SK-N-SH treated with all-trans-retinoic acid at 6 μM for 48 hours (cell line): Measurements from ENCODE around the gene C16orf96.

Experiments
- ATAC-seq: fragments of 200-7000 bp; cut with Tn5 transposase; 3 replicates; pipeline ENCODE4 v1.9.1; 2020; ENCODE audit warnings: mild to moderate bottlenecking, moderate library complexity
- ARNTL ChIP-seq: fragments of 450-650 bp; formaldehyde crosslinking; IDR thresholded peaks from 2 replicates; pipeline ENCODE4 v1.5.0; 2020; ENCODE audit warnings: low read depth, mild to moderate bottlenecking, moderate library complexity, borderline replicate concordance
- BACH2 ChIP-seq: fragments of 250-450 bp; sonication (Bioruptor Pico); IDR thresholded peaks from 2 replicates; pipeline ENCODE4 v1.9.0; 2021; ENCODE audit warnings: mild to moderate bottlenecking, borderline replicate concordance
- CREB5 ChIP-seq: fragments of 250-450 bp; sonication (Bioruptor Pico); IDR thresholded peaks from 2 replicates; pipeline ENCODE4 v1.5.1; 2020; ENCODE audit warnings: low read depth, mild to moderate bottlenecking, moderate library complexity
- CSDC2 ChIP-seq: fragments of 250-450 bp; sonication (Bioruptor Pico); IDR thresholded peaks from 2 replicates; pipeline ENCODE4 v1.5.0; 2020; ENCODE audit warnings: mild to moderate bottlenecking, moderate library complexity
- CSRNP3 ChIP-seq: fragments of 250-450 bp; sonication (Bioruptor Pico); IDR thresholded peaks from 2 replicates; pipeline ENCODE4 v1.5.1; 2021; ENCODE audit warnings: mild to moderate bottlenecking, moderate library complexity
- ESRRG ChIP-seq: fragments of 250-450 bp; sonication (Bioruptor Pico); IDR thresholded peaks from 2 replicates; pipeline ENCODE4 v1.6.1; 2021; ENCODE audit warnings: mild to moderate bottlenecking
- GLIS3 ChIP-seq: fragments of 250-450 bp; sonication (Bioruptor Pico); IDR thresholded peaks from 2 replicates; pipeline ENCODE4 v1.5.0; 2020; ENCODE audit warnings: mild to moderate bottlenecking, moderate library complexity
- ISL1 ChIP-seq: fragments of 250-450 bp; sonication (Bioruptor Pico); IDR thresholded peaks from 2 replicates; pipeline ENCODE4 v2.1.2; 2022; ENCODE audit warnings: mild to moderate bottlenecking, moderate library complexity
- OSR1 ChIP-seq: fragments of 250-450 bp; sonication (Bioruptor Pico); IDR thresholded peaks from 2 replicates; pipeline ENCODE4 v1.8.0; 2022; ENCODE audit warnings: moderate library complexity, mild to moderate bottlenecking, inconsistent platforms
- PATZ1 ChIP-seq: fragments of 250-450 bp; sonication (Bioruptor Pico); IDR thresholded peaks from 2 replicates; pipeline ENCODE4 v1.8.0; 2020; ENCODE audit warnings: mild to moderate bottlenecking, moderate library complexity, borderline replicate concordance
- POU6F1 ChIP-seq: fragments of 250-450 bp; sonication (Bioruptor Pico); IDR thresholded peaks from 2 replicates; pipeline ENCODE4 v1.8.0; 2021; ENCODE audit warnings: low read depth, mild to moderate bottlenecking, moderate library complexity, borderline replicate concordance
- RARB ChIP-seq: fragments of 250-450 bp; sonication (Bioruptor Pico); IDR thresholded peaks from 2 replicates; pipeline ENCODE4 v1.8.0; 2021; ENCODE audit warnings: mild to moderate bottlenecking, moderate library complexity
- SNAI2 ChIP-seq: fragments of 250-450 bp; sonication (Bioruptor Pico); IDR thresholded peaks from 2 replicates; pipeline ENCODE4 v1.5.0; 2020; ENCODE audit warnings: mild to moderate bottlenecking, moderate library complexity
- TCF4 ChIP-seq: fragments of 250-450 bp; sonication (Bioruptor Pico); IDR thresholded peaks from 2 replicates; pipeline ENCODE4 v1.8.0; 2021; ENCODE audit warnings: mild to moderate bottlenecking, moderate library complexity, borderline replicate concordance
- TOX ChIP-seq: fragments of 250-450 bp; sonication (Bioruptor Pico); IDR thresholded peaks from 2 replicates; pipeline ENCODE4 v1.8.0; 2021; ENCODE audit warnings: mild to moderate bottlenecking, moderate library complexity, borderline replicate concordance
- TSHZ2 ChIP-seq: fragments of 250-450 bp; sonication (Bioruptor Pico); IDR thresholded peaks from 2 replicates; pipeline ENCODE4 v1.5.0; 2020; ENCODE audit warnings: mild to moderate bottlenecking, moderate library complexity
- ZC3H10 ChIP-seq: fragments of 250-450 bp; sonication (Bioruptor Pico); IDR thresholded peaks from 2 replicates; pipeline ENCODE4 v1.5.1; 2021; ENCODE audit warnings: mild to moderate bottlenecking, moderate library complexity
- ZFP3 ChIP-seq: fragments of 250-450 bp; sonication (Bioruptor Pico); IDR thresholded peaks from 2 replicates; pipeline ENCODE4 v1.5.0; 2020; ENCODE audit warnings: mild to moderate bottlenecking, moderate library complexity
- ZFP30 ChIP-seq: fragments of 450-650 bp; formaldehyde crosslinking; IDR thresholded peaks from 2 replicates; pipeline ENCODE4 v1.5.0; 2022; ENCODE audit warnings: mild to moderate bottlenecking, moderate library complexity
- ZNF565 ChIP-seq: fragments of 450-650 bp; formaldehyde crosslinking; conservative IDR thresholded peaks from 2 replicates; pipeline ENCODE4 v1.5.0; 2020; ENCODE audit warnings: low read depth, mild to moderate bottlenecking, moderate library complexity
- ZNF70 ChIP-seq: fragments of 450-650 bp; formaldehyde crosslinking; IDR thresholded peaks from 2 replicates; pipeline ENCODE4 v1.5.0; 2020; ENCODE audit warnings: mild to moderate bottlenecking, moderate library complexity
- ZNF8 ChIP-seq: fragments of 450-650 bp; formaldehyde crosslinking; IDR thresholded peaks from 2 replicates; pipeline ENCODE4 v1.5.0; 2020; ENCODE audit warnings: mild to moderate bottlenecking, moderate library complexity

Gene C16orf96

GRCh38 chr16:4511441-4512082 lies 44.6 kb upstream of the C16orf96 start:
- ATAC-seq = peak; percentile 78
- no peak for TF ChIP-seq ARNTL (CRISPR knock-in tag)
- TF ChIP-seq ZFP3 (CRISPR knock-in tag) = no peak
- no peak for TF ChIP-seq ZC3H10 (CRISPR knock-in tag)
- no peak for TF ChIP-seq ISL1 (CRISPR knock-in tag)
- no peak for TF ChIP-seq GLIS3 (CRISPR knock-in tag)
- no peak for TF ChIP-seq TOX (CRISPR knock-in tag)
- no peak for TF ChIP-seq SNAI2 (CRISPR knock-in tag)
- TF ChIP-seq ZFP30 (CRISPR knock-in tag) = no peak
- no peak for TF ChIP-seq TCF4
- no peak for TF ChIP-seq OSR1 (CRISPR knock-in tag)
- no peak for TF ChIP-seq TSHZ2 (CRISPR knock-in tag)
- TF ChIP-seq PATZ1 (CRISPR knock-in tag) = no peak
- TF ChIP-seq ZNF8 (CRISPR knock-in tag) = no peak

- TF ChIP-seq ZFP3 (CRISPR knock-in tag) (no peak), ZNF8 (CRISPR knock-in tag) (no peak), CSDC2 (no peak), GLIS3 (CRISPR knock-in tag) (no peak), ZC3H10 (CRISPR knock-in tag) (no peak), ZFP30 (CRISPR knock-in tag) (no peak), TOX (CRISPR knock-in tag) (no peak), ZNF70 (CRISPR knock-in tag) (no peak), ARNTL (CRISPR knock-in tag) (no peak), SNAI2 (CRISPR knock-in tag) (no peak), OSR1 (CRISPR knock-in tag) (no peak), TSHZ2 (CRISPR knock-in tag) (no peak), RARB (no peak), CREB5 (no peak), ZNF565 (CRISPR knock-in tag) (no peak), BACH2 (CRISPR knock-in tag) (no peak), CSRNP3 (CRISPR knock-in tag) (no peak), POU6F1 (CRISPR knock-in tag) (no peak), ESRRG (no peak)
- ATAC-seq = no peak
These were observed 43.7 kb upstream of the C16orf96 start for GRCh38 chr16:4512473-4512872.
